Activated naive CD4-positive, alpha-beta T cell treated with anti-CD3 and anti-CD28 coated beads, Interleukin-2, amount 50 U/mL, for 16 hours (primary cell): ENCODE data around the gene SPTB.

Source experiments
- DNase-seq: peaks from one replicate; pipeline ENCODE4 v3.0.0-alpha.2; 2020

Gene SPTB

GRCh38 chr14:64784006-64784405, 95.7 kb downstream of the SPTB start:
- no peak for DNase-seq

- DNase-seq = no peak
These were observed 97.5 kb downstream of the SPTB start for GRCh38 chr14:64782196-64782595.

- no peak for DNase-seq
These were observed 100.2 kb downstream of the SPTB start for GRCh38 chr14:64779472-64779871.

- no peak for DNase-seq
These were observed 101.5 kb downstream of the SPTB start for GRCh38 chr14:64778104-64778754.

GRCh38 chr14:64777461-64777860, 102.2 kb downstream of the SPTB start:
- no peak for DNase-seq

GRCh38 chr14:64775081-64775777, 104.5 kb downstream of the SPTB start:
- DNase-seq = no peak

GRCh38 chr14:64774272-64774671, 105.4 kb downstream of the SPTB start:
- no peak for DNase-seq

GRCh38 chr14:64773577-64773976, 106.1 kb downstream of the SPTB start:
- DNase-seq = no peak

GRCh38 chr14:64773046-64773445, 106.7 kb downstream of the SPTB start:
- no peak for DNase-seq

GRCh38 chr14:64772397-64772950, 107.2 kb downstream of the SPTB start:
- no peak for DNase-seq

GRCh38 chr14:64771161-64771560, 108.5 kb downstream of the SPTB start:
- DNase-seq = no peak

- DNase-seq = no peak
These were observed 109.0 kb downstream of the SPTB start for GRCh38 chr14:64770751-64771150.

- DNase-seq = no peak
These were observed 110.3 kb downstream of the SPTB start for GRCh38 chr14:64769096-64770020.

GRCh38 chr14:64768401-64769095, 111.2 kb downstream of the SPTB start:
- DNase-seq = no peak

GRCh38 chr14:64767215-64767964, 112.3 kb downstream of the SPTB start:
- no peak for DNase-seq

GRCh38 chr14:64766430-64767151, 113.1 kb downstream of the SPTB start:
- DNase-seq = no peak

GRCh38 chr14:64765740-64766302, 113.9 kb downstream of the SPTB start:
- no peak for DNase-seq

- peak; percentile 60 for DNase-seq
These were observed 114.8 kb downstream of the SPTB start for GRCh38 chr14:64764641-64765520.

- no peak for DNase-seq
These were observed 115.7 kb downstream of the SPTB start for GRCh38 chr14:64763801-64764621.
